CD4-positive, alpha-beta T cell treated with Interleukin-4 for 1 hour (primary cell): ENCODE results near the gene TGIF2.
A peak's percentile ranks its signal among the peaks of the same experiment; 100 is the strongest.
"Not testable (repeated sequence)": the region's sequence is repeated elsewhere in the genome, so short reads cannot be mapped to it uniquely, and the experiment has no call there.

Source experiments
- DNase-seq, 2 donors: peaks; one replicate each; pipeline ENCODE4 v3.0.0-alpha.2; 2020 to 2022

TGIF2 gene

GRCh38 chr20:36579996-36580545, 6.7 kb downstream of the TGIF2 start:
- no peak for DNase-seq

GRCh38 chr20:36582322-36582721, 8.9 kb downstream of the TGIF2 start:
- no peak for DNase-seq

- no peak for DNase-seq
Measured at GRCh38 chr20:36582821-36583220, 9.4 kb downstream of the TGIF2 start.

GRCh38 chr20:36584018-36584481, 10.7 kb downstream of the TGIF2 start:
- no peak for DNase-seq

GRCh38 chr20:36585410-36586125, 12.2 kb downstream of the TGIF2 start:
- no peak for DNase-seq

GRCh38 chr20:36587388-36588070, 14.1 kb downstream of the TGIF2 start:
- no peak for DNase-seq

- no peak for DNase-seq
Measured at GRCh38 chr20:36591281-36591680, 17.9 kb downstream of the TGIF2 start.

GRCh38 chr20:36591854-36592641, 18.7 kb downstream of the TGIF2 start:
- peak; percentile 62 to 79 for DNase-seq

GRCh38 chr20:36593347-36593929, 20.0 kb downstream of the TGIF2 start:
- DNase-seq = no peak

- DNase-seq = no peak
Measured at GRCh38 chr20:36599912-36600345, 26.5 kb downstream of the TGIF2 start.

- DNase-seq = no peak
Measured at GRCh38 chr20:36601540-36601939, 28.1 kb downstream of the TGIF2 start.

GRCh38 chr20:36604952-36605398, 31.6 kb downstream of the TGIF2 start:
- DNase-seq = peak; percentile 74 to 75

GRCh38 chr20:36605399-36606157, 32.2 kb downstream of the TGIF2 start, which contains the start of gene RAB5IF:
Gene RAB5IF (plus strand): TSS chr20:36605779. CDS start chr20:36605952, 173 bp downstream.
- DNase-seq = peak; percentile 99

GRCh38 chr20:36606158-36607066, 33.0 kb downstream of the TGIF2 start:
- DNase-seq = peak in 1 of 2 donors; percentile 40

- DNase-seq = no peak
Measured at GRCh38 chr20:36607586-36608387, 34.4 kb downstream of the TGIF2 start.

- DNase-seq = not testable (repeated sequence)
Measured at GRCh38 chr20:36608388-36608728, 35.0 kb downstream of the TGIF2 start.

GRCh38 chr20:36611625-36612024, 38.2 kb downstream of the TGIF2 start:
- DNase-seq = no peak

- DNase-seq = no peak
Measured at GRCh38 chr20:36613974-36614373, 40.6 kb downstream of the TGIF2 start.

GRCh38 chr20:36614781-36615557, 41.6 kb downstream of the TGIF2 start:
- DNase-seq = no peak
